GM03348 (cell line): ENCODE results near the gene NUBPL.
"Not testable (repeated sequence)": the region's sequence is repeated elsewhere in the genome, so short reads cannot be mapped to it uniquely, and the experiment has no call there.

Experiments
- DNase-seq: peaks from one replicate; pipeline ENCODE4 v3.0.0; 2012; ENCODE audit warnings: low spot score

The NUBPL gene

DNA sequence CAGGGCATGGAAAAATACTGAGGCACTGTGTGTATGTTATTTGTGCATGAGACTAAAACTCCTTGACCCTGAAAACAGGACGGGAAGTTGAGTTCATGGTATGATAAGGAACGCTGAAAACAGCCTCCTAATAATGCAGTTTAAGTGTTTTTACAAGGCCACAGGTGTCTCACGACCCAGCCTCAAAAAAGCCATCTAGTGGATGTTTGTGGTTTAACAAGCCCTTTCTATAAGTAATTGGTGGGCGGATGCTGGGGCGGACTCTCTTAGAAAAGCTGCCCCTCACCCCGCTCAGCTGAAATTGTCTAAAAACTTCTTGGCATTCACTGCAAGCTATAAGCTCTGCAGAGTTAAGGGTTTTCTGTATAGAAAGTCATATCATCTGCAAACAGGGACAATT, 184.5 kb downstream of the NUBPL start:
- no peak for DNase-seq

- no peak for DNase-seq
Measured at GRCh38 chr14:31746326-31746725, 185.1 kb downstream of the NUBPL start.

GRCh38 chr14:31749275-31749674, 188.1 kb downstream of the NUBPL start:
- no peak for DNase-seq

DNA sequence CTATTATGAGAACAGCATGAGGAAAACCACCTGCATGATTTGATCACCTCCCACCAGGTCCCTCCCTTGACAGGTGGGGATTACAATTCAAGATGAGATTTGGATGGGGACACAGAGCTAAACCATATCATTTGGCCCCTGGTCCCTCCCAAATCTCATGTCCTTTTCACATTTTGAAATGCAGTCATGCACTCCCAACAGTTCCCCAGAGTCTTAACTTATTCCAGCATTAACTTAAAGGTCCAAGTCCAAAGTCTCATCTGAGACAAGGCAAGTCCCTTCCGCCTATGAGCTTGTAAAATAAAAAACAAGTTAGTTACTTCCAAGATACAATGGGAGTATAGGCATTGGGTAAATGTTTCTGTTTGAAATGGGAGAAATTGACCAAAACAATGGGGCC, 189.8 kb downstream of the NUBPL start:
- not testable (repeated sequence) for DNase-seq

DNA sequence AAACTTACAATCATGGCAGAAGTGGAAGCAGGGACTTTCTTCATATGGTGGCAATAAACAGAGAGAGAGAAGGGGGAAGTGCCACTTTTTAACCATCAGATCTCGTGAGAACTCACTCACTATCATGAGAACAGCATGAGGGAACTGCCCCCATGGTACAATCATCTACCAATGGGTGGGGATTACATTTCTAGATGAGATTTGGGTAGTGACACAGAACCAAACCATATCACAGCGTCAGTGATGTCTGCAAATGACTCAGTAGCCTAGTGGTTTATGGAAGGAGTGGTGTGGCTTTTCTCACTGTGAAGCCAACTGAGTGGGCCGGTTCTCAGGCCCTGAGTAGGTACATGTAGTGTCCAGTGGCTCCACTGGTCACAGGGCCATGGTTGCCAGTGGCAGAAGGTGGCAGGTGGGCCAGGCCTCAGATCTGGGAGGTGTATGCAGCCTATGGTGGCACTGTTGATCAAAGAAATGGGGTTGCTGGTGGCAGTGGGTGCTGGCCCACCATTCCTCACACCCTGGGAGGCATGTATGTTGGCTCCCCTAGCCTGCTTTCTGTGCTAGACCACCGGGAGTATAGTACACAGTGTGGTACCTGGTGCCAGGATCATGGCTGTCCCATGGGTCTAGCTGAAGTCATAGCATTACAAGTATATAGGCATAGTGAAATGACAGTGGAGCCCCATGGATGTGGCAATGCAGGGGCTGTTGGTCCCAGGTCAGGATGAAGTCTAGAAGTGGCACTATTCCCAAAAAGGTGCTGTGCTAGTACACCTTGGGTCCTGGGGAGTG, 191.9 kb downstream of the NUBPL start:
- no peak for DNase-seq

DNA sequence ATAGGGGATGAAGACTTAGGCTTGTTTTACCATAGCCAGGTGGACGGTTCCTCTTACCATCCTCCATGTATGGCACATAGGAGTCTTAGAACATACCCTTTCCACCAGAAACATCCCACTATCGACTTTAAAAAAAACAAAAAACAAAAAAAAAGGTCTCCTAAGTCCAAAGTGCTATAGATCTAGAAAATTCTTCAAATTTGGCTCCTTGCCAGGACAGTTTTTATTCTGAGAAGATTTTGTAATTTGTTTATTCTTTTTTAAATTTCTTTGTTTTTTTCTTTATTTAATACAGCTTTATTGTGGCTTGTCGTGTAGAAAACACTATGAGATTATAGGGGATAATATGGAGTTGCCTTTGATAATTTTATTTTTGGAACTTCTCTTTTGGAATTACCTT, 197.7 kb downstream of the NUBPL start:
- no peak for DNase-seq

DNA sequence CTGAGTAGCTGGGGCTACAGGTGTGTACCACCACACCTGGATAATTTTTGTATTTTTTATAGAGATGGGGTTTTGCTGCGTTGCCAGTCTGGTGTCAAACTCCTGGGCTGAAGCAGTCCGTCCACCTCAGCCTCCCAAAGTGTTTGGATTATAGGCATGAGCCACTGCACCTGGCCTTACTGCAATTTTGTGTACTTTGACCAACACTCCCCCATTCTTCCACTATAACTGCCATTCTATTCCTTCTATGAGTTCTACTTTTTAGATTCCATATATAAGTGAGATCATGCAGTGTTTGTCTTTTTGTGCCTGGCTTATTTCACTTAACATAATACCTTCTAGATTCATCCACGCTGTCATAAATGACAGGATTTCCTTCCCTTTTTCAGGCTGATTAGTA, 199.1 kb downstream of the NUBPL start:
- DNase-seq = no peak

DNA sequence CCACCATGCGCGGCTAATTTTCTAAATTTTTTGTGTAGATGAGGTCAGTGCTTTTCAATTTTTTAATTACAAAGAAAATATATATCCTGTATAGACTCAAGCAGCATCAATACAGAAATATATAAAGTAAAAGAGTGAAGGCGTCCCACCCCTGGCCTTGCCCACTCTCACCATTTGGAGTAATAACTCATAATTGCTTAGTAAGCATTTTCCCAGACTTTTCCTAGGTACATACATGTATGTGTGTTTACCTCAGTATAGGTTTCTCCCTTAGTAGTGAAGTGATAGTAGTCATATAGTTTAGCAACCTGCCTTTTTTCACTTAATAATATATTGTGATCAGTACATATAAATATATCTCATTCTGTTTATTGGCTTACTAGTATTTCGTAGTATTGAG, 200.1 kb downstream of the NUBPL start:
- DNase-seq = no peak

DNA sequence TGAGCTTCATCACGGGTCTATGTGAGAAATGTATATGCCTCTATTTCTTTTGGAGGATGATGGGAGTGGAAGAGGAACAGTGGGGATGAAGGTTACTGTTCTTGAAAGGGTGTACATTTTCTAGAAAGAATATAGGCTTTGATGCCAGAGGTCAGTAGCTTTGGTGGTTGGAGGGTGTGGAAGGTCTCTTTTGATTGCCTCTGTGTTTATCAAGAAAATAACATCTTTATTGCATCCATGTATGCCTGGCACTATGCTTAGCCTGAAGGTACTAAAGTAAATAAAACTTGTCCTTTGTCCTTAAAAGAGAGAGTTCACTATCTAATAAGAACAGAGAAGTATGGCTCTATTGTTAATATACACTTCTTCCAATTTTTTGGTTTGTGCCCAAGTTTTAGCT, 201.8 kb downstream of the NUBPL start:
- no peak for DNase-seq

DNA sequence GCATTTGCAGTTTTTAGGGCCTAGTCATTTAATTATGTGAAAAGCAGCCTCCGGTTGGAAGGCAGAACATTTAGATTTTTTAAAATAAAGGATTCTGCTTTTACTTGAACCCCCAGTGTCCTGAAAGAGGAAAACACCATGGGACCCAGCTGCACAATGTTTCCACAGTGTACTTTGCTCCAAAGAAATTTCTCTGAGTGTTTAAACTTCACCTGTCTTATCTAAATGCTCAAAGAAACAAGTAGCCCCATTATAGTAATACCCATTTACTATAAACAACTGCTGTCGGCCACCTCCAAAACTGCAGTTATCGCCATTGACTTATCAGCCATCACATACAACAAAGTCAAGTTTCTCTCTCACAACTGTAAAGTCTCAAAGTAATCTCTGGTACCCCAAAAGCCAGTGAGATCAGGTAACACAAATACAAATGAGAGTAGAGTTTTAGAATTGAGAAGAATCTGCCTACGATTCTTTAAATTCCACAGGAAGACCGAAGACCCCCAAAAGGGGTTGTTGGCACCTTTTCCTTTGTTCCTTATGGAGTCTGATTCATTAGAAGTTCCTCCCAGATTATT, 205.2 kb downstream of the NUBPL start:
- no peak for DNase-seq

GRCh38 chr14:31768355-31768754, 207.2 kb downstream of the NUBPL start:
- DNase-seq = no peak

DNA sequence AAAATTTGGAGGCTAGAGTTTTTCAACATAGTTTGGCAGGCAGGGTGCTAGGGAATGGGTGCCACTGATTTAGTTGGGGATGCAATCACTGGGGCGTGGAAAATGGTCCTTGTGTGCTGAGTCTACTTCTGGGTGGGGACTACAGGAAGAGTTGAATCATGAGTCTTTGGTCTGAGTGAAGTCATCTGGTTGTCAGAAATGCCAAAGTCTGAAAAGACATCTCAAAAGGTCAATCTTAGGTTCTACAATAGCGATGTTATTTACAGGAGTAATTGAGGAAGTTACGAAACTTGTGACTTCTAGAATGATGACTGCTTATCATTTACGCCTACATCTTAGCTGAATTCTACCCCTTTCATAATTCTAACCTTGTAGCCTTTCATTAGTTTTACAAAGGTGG, 209.1 kb downstream of the NUBPL start:
- no peak for DNase-seq

GRCh38 chr14:31774567-31774966, 213.4 kb downstream of the NUBPL start:
- DNase-seq = no peak

DNA sequence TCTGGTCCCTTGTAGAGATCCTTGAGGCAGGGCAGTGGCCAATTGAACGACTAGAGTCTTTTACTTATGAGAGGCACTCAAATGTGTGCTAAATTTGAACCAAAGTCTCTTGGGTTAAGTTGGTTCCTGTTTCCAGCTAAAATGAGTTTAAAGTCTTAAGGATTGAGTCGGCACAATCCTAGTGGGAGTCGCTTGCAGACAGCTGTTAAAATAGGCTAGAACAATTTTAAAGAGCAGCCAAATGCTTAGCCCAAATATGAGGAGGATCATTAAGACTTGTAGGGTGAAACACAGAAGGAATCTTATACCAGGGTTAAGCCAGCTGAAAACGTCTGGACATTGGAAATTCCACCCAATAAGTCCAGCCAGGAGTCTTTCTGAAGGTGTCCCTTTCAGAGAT, 216.1 kb downstream of the NUBPL start:
- no peak for DNase-seq

- DNase-seq = no peak
Measured at GRCh38 chr14:31781578-31781977, 220.4 kb downstream of the NUBPL start.

DNA sequence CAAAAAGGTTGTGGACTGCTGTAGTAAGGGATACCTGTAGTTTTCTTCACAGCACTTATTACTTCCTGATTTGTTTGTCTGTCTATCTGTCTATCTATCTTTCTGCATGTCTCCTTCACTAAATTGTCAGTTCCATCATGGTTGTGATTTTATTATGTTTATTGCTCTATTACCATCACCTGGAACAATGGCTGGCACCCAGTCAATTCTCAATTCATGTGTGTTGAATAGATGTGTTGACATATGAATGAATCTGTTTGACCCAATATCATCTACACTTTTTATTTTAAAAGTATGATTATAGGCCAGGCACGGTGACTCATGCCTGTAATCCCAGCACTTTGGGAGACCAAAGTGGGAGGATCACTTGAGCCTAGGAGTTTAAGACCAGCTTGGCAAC, 224.4 kb downstream of the NUBPL start:
- DNase-seq = no peak

DNA sequence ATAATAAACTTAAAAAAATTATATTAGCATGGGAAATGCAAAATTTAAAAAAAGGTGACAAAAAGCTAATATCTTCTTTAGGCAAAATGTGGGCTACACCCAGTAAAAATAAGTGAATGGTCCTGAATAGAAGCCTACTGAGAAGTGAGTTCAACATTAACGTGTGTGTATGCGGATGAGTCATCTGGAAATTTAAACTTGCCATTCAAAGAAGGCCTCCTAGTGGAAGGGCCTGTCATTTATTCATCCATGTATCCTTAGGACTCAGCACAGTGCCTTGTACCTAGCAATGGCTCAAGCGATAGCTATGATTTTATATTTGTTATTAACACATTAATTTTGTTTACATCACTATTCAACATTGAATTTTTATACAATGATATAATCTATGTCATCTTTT, 226.2 kb downstream of the NUBPL start:
- DNase-seq = no peak

DNA sequence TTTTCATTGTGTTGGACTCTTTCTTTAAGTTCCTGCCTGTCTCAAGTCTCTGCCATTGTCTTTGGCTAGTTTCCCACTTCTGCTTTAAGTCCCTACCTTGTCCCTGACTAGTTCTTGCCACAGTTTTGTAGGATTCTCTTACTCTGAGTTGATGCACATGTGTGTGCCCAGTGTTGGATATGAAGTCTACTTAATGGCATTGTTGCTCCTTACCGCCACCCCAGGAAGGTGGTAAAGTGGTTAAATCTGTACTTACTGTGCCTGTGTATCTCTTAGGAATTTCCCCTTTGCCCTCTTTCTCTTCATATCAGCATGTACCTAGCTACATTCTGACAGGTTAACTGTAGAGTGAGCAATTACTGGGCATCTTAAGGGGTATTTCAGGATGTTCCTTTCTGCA, 227.1 kb downstream of the NUBPL start:
- no peak for DNase-seq

DNA sequence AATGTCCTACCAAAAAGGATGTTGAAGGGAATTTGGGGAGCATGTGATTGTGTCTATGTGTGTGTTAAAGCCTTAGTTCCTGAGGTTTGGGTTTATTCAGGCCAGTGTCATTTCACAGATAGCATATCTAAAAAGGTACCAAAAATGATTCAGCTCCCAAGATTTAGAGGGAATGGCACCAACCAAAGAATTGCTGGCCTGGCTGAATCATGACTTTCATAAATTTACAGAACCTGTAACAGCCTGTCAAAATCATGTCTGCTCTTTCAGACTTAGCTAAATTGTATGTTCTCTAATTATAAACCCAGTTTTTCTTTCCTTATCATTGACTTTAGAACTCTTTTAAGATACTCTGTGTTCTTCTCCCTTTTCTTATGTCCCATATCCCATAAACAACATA, 231.5 kb downstream of the NUBPL start:
- DNase-seq = no peak

- not testable (repeated sequence) for DNase-seq
Measured at GRCh38 chr14:31797946-31798345, 236.7 kb downstream of the NUBPL start.

DNA sequence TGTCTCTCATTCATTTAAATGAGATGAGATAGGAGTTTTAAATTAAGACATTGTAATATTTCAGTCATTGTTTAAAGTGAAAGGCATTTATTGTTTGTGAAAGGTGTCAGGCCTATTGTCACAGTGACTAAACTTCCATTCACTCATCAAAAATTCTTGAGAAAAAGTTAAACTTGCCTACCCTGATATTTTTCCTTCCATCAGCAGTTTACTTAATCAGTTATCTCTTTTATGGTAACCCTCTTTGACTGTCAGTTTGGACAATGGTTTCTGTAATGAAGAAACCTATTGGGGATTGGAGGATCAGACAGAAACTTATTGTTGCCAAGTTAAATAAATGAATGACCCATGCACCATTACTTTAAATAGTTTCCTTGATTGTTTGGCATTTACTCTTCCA, 241.6 kb downstream of the NUBPL start:
- no peak for DNase-seq

DNA sequence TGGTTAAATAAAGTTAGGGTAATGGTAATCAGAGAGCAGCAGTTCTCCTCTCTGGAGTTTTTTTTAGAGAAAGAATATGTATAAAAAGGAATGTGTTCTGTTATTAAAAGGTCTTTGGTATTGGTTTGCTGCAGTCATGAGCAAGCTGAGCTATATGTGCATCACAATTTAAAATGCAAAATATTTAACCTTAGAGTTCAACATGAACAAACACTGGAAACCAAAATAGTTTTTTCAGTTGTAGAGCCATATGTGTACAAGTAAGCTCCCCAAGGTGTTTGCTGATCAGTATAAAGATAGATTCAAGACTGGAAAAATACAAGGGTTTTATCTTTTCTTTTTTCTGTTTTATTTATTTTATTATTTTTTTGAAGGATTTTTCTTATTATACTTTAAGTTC, 245.0 kb downstream of the NUBPL start:
- no peak for DNase-seq

DNA sequence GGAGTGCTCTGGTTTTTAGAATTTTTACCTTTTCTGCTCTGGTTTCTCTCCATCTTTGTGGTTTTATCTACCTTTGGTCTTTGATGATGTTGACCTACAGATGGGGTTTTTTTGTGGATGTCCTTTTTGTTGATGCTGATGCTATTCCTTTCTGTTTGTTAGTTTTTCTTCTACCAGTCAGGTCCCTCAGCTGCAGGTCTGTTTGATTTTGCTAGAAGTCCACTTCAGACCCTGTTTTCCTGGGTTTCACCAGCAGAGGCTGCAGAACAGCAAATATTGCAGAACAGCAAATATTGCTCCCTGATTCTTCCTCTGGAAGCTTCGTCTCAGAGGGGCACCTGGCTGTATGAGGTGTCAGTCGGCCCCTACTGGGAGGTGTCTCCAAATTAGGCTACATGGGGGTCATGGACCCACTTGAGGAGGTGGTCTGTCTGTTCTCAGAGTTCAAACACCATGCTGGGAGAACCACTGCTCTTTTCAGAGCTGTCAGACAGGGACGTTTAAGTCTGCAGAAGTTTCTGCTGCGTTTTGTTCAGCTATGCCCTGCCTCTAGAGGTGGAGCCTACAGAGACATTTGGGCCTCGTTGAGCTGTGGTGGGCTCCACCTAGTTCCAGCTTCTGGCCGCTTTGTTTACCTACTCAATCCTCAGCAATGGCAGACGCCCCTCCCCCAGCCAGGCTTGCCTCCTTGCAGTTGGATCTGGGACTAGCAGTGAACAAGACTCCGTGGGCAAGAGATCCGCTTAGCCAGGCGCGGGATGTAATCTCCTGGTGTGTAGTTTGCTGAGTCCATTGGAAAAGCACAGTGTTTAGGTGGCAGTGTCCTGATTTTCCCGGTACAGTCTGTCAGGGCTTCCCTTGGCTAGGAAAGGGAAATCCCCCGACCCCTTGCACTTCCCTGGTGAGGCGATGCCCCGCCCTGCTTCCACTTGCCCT, 250.8 kb downstream of the NUBPL start:
- DNase-seq = not testable (repeated sequence)
